ENCODE measurements around the gene FN1.

FN1 gene

DNA sequence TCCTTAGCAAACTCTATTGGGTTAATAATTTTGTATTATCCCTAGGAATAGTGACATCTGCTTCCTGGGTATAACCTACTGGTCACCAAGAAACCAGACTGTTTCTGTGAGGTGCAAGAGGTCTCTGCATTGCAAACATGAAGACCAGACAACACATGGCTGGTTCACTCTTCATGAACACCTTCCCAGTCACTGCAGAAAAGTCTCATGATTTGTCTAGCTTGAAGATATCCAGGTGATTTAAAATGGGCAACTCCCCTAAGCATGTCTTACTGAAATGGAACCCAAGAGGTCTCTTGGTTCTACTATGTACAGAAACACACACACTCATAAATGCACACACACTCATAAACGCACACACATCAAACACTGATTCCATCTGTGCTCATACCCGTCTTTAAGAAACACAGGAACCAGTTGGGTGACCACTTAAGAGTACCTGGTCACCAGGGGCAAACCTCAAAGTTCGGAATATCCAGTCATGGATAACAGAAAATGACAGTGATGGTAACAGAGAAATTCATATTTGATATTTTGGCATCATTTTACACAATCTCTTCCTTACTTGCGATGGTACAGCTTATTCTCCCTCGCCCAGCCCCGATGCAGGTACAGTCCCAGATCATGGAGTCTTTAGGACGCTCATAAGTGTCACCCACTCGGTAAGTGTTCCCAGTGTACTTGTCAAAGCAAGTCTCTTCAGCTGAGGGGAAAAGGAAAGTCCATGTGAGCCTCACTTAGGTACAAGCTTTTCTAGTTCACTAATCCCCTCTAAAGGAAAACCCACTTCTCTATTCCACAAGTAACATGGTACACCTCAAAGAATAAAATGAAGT, 2.9 kb downstream of the FN1 start:
- Histone ChIP-seq H3K4me1 (ENCODE audit: control insufficient read depth in 5 of 5, insufficient read depth in 5 of 5, low read length in 5 of 5) (peaks cover 0 to 21% (median 21%) of the 10 kb centered on the region in 5 donors), H3K9me3 (ENCODE audit: control insufficient read depth in 5 of 5, low read length in 5 of 5) (no peaks in the 10 kb centered on the region), H3K27ac (ENCODE audit: low read depth, low read length) (no peak overlapping the region), H3K9ac (ENCODE audit: low read length in 5 of 5) (no peak overlapping the region), H3K4me3 (ENCODE audit: low read depth in 1 of 5, low read length in 5 of 5) (no peak overlapping the region), H3K27me3 (ENCODE audit: control insufficient read depth in 5 of 5, insufficient read depth in 4 of 5, low read length in 5 of 5) (peaks cover 7 to 28% (median 24%) of the 10 kb centered on the region in 5 donors), H3K36me3 (ENCODE audit: control insufficient read depth in 5 of 5, insufficient read depth in 5 of 5, low read length in 5 of 5) (peaks cover 0 to 11% (median 7%) of the 10 kb centered on the region in 5 donors)

DNA sequence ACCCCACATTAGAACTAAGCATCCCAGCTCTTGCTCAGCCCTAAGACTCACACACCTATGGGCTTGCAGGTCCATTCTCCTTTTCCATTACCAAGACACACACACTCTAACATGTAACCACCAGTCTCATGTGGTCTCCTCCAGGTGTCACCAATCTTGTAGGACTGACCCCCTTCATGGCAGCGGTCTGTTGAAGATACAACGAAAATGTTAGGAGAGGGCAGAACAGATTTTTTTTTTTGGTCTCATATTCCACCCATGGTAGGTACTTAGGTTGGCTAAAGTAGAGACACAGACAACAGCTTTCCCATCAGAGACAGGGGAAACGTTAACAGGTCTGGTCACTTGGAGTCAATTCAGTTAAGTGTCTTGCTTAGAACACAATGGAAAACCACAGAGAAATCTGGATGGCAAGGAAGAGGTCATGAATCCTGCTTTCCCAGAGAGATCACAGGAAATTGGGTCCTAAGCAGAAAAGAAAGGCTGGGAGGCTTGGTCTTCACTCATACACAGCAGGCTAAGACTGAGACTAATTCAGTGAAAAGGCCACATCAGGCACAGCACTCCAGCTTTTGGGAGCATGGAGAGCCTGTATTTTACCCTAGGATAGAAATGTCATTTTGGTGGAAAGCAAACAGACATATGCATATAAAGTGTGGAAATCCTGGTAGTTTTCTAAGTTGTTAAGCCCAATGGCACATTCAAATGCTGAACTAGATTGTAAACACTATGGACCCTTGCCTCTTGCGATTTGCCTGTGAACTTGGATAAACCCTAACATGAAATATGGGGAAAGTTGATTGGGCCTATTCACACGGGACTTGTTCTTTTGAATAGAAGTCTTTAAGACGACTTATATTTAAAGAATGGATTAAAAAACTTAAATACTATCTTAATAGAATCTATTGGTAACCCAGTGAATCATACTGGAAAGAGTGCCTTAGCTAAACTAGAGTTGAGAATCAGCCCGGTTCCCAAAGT, 3.8 kb downstream of the FN1 start:
- Histone ChIP-seq H3K36me3 (ENCODE audit: control insufficient read depth in 5 of 5, insufficient read depth in 5 of 5, low read length in 5 of 5) (peaks cover 0 to 16% (median 7%) of the 10 kb centered on the region in 5 donors), H3K4me1 (ENCODE audit: control insufficient read depth in 5 of 5, insufficient read depth in 5 of 5, low read length in 5 of 5) (peaks cover 0 to 19% (median 18%) of the 10 kb centered on the region in 5 donors), H3K9ac (ENCODE audit: low read length in 5 of 5) (no peak overlapping the region), H3K27me3 (ENCODE audit: control insufficient read depth in 5 of 5, insufficient read depth in 4 of 5, low read length in 5 of 5) (peaks cover 7 to 26% (median 21%) of the 10 kb centered on the region in 5 donors), H3K9me3 (ENCODE audit: control insufficient read depth in 5 of 5, low read length in 5 of 5) (no peaks in the 10 kb centered on the region), H3K4me3 (ENCODE audit: low read depth in 1 of 5, low read length in 5 of 5) (no peak overlapping the region), H3K27ac (ENCODE audit: low read depth, low read length) (peak overlapping the region; percentile 27)

DNA sequence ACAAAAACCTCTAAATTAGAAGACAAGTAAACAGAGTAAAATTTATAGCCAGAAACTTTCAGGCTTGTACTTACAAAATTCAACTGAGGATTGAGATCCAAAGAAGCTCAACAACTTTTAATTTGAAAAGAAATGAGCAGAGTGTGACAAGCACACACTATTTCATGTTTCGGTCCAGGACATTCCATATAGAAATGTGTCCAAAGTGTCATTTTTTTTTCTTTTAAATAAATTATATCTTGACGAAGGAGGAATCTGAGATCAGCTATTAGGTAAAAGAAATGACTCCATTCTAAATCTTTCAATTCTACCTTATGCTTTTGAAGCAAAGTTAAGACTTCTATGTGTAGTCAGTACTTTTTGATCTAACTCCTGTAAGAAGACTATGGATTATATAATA, 4.6 kb downstream of the FN1 start:
- Histone ChIP-seq H3K27me3 (ENCODE audit: control insufficient read depth in 5 of 5, insufficient read depth in 4 of 5, low read length in 5 of 5) (peaks cover 3 to 20% (median 19%) of the 10 kb centered on the region in 5 donors), H3K27ac (ENCODE audit: low read depth, low read length) (no peak overlapping the region), H3K4me1 (ENCODE audit: control insufficient read depth in 5 of 5, insufficient read depth in 5 of 5, low read length in 5 of 5) (peaks cover 0 to 11% (median 11%) of the 10 kb centered on the region in 5 donors), H3K9me3 (ENCODE audit: control insufficient read depth in 5 of 5, low read length in 5 of 5) (no peaks in the 10 kb centered on the region), H3K9ac (ENCODE audit: low read length in 5 of 5) (no peak overlapping the region), H3K36me3 (ENCODE audit: control insufficient read depth in 5 of 5, insufficient read depth in 5 of 5, low read length in 5 of 5) (peaks cover 0 to 16% (median 7%) of the 10 kb centered on the region in 5 donors), H3K4me3 (ENCODE audit: low read depth in 1 of 5, low read length in 5 of 5) (no peak overlapping the region)

DNA sequence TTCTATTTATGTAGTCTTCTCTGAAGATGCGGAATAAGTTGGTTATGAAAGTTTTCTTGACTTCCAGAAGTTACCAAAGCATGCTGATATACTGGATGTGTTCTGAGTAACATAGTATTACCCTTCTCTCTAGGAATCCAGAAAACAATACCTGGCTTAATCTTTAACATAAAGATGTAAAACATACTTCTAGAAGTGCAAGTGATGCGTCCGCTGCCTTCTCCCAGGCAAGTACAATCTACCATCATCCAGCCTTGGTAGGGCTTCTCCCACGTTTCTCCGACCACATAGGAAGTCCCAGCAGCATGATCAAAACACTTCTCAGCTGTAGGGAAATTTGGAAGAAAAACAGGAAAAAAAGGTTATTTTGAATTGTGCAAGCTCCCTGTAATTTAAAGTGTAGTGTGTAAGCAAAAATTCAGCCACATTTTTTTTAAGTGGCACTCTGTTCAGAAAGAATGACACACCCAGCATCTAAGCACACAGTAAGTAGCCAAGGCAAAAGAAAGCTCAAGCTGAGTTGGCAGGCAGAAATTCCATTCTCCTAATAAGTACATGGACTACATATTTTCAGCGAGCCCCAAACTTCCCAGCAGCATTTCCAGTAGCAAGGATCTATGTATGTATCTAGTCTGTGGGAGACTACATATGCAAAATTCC, 5.2 kb downstream of the FN1 start:
- Histone ChIP-seq H3K27ac (ENCODE audit: low read depth, low read length) (no peak overlapping the region), H3K9ac (ENCODE audit: low read length in 5 of 5) (no peak overlapping the region), H3K4me3 (ENCODE audit: low read depth in 1 of 5, low read length in 5 of 5) (no peak overlapping the region), H3K9me3 (ENCODE audit: control insufficient read depth in 5 of 5, low read length in 5 of 5) (no peaks in the 10 kb centered on the region), H3K27me3 (ENCODE audit: control insufficient read depth in 5 of 5, insufficient read depth in 4 of 5, low read length in 5 of 5) (peaks cover 3 to 19% (median 17%) of the 10 kb centered on the region in 5 donors), H3K36me3 (ENCODE audit: control insufficient read depth in 5 of 5, insufficient read depth in 5 of 5, low read length in 5 of 5) (peaks cover 0 to 16% (median 7%) of the 10 kb centered on the region in 5 donors), H3K4me1 (ENCODE audit: control insufficient read depth in 5 of 5, insufficient read depth in 5 of 5, low read length in 5 of 5) (peaks cover 0 to 7% (median 7%) of the 10 kb centered on the region in 5 donors)

DNA sequence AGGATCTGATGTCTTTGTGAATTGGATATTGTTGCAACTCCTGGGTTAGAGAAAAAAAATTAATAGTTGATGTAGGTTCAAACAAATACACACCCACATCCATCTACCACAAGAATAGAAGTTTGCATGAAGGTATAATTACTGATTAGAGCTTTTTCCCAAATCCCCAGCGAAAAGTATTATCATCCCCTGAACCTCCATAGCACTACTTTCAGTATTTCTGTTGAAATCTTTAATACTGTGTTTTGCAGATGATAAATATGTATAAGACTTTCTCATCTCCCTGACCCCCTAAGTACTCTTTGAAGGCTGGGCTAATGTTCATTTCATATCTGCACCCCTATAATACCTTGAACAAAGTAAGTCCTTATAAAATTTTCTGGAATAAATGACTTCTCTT, 6.4 kb downstream of the FN1 start:
- Histone ChIP-seq H3K9ac (ENCODE audit: low read length in 5 of 5) (no peak overlapping the region), H3K4me1 (ENCODE audit: control insufficient read depth in 5 of 5, insufficient read depth in 5 of 5, low read length in 5 of 5) (no peaks in the 10 kb centered on the region), H3K27ac (ENCODE audit: low read depth, low read length) (no peak overlapping the region), H3K27me3 (ENCODE audit: control insufficient read depth in 5 of 5, insufficient read depth in 4 of 5, low read length in 5 of 5) (peaks cover 0 to 10% (median 7%) of the 10 kb centered on the region in 5 donors), H3K9me3 (ENCODE audit: control insufficient read depth in 5 of 5, low read length in 5 of 5) (no peaks in the 10 kb centered on the region), H3K4me3 (ENCODE audit: low read depth in 1 of 5, low read length in 5 of 5) (no peak overlapping the region), H3K36me3 (ENCODE audit: control insufficient read depth in 5 of 5, insufficient read depth in 5 of 5, low read length in 5 of 5) (peaks cover 0 to 20% (median 13%) of the 10 kb centered on the region in 5 donors)

DNA sequence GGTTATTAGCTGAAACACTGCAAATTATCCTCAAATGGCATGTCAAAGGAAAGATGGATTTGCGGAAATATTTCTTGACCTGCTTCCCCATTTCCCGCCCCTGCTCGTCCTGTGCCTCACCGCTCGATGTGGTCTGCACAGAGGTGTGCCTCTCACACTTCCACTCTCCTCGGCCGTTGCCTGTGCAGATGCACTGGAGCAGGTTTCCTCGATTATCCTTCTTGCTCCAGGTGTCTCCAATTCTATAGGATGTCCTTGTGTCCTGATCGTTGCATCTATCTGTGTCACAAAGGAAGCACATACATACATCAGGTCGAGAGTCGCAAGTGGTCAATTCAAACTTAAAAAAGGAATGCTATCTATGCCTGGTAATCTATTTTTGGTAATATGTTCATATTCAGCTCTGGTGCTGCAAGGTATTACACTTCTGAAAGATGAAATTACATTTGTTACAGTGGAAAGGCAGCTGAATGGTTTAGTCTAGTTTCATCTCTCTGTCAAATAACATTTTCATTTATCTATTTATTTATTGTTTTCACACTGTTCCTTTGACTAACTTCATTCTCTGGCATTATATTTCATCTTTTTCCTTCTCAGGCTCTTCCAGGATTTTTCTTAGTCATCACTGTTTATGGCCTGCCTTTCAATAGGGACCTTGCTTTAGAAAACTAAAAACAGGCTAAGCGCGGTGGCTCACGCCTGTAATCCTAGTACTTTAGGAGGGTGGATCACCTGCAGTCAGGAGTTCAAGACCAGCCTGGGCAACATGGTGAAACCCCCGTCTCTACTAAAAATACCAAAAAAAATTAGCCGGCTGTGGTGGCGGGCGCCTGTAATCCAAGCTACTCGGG, 7.6 kb downstream of the FN1 start:
- peaks cover 0 to 27% (median 23%) of the 10 kb centered on the region in 5 donors for H3K36me3 ChIP-seq (ENCODE audit: control insufficient read depth in 5 of 5, insufficient read depth in 5 of 5, low read length in 5 of 5)
- peaks cover 0 to 6% (median 6%) of the 10 kb centered on the region in 5 donors for H3K27me3 ChIP-seq (ENCODE audit: control insufficient read depth in 5 of 5, insufficient read depth in 4 of 5, low read length in 5 of 5)
- H3K4me1 ChIP-seq (ENCODE audit: control insufficient read depth in 5 of 5, insufficient read depth in 5 of 5, low read length in 5 of 5): peaks cover 0 to 3% (median 0%) of the 10 kb centered on the region in 5 donors
- H3K4me3 ChIP-seq (ENCODE audit: low read depth in 1 of 5, low read length in 5 of 5): no peak overlapping the region
- H3K9ac ChIP-seq (ENCODE audit: low read length in 5 of 5): no peak overlapping the region
- no peaks in the 10 kb centered on the region for H3K9me3 ChIP-seq (ENCODE audit: control insufficient read depth in 5 of 5, low read length in 5 of 5)
- H3K27ac ChIP-seq (ENCODE audit: low read depth, low read length): no peak overlapping the region

DNA sequence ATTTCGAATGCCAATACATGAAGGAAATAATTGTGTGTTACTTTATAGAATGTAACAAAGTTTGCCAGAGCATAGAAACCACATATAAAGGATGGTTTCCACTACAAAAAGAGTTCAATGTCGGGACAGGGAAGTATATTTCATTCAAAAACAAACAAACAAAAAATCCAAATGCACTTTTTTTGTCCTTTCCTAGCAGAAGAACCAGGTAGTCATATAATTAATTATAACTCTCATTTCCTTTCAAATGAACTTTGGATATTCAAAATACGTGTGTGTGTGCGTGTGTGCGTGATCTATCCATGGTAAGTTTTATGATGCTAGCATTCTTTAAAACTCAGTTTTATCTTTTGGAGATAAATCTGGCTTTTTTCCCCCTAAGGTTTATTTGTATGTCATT, 8.3 kb downstream of the FN1 start:
- H3K9me3 ChIP-seq (ENCODE audit: control insufficient read depth in 5 of 5, low read length in 5 of 5): no peaks in the 10 kb centered on the region
- no peak overlapping the region for H3K27ac ChIP-seq (ENCODE audit: low read depth, low read length)
- no peak overlapping the region for H3K4me3 ChIP-seq (ENCODE audit: low read depth in 1 of 5, low read length in 5 of 5)
- H3K4me1 ChIP-seq (ENCODE audit: control insufficient read depth in 5 of 5, insufficient read depth in 5 of 5, low read length in 5 of 5): peaks cover 0 to 5% (median 0%) of the 10 kb centered on the region in 5 donors
- H3K9ac ChIP-seq (ENCODE audit: low read length in 5 of 5): no peak overlapping the region
- peaks cover 0 to 4% (median 0%) of the 10 kb centered on the region in 5 donors for H3K27me3 ChIP-seq (ENCODE audit: control insufficient read depth in 5 of 5, insufficient read depth in 4 of 5, low read length in 5 of 5)
- H3K36me3 ChIP-seq (ENCODE audit: control insufficient read depth in 5 of 5, insufficient read depth in 5 of 5, low read length in 5 of 5): peaks cover 0 to 27% (median 23%) of the 10 kb centered on the region in 5 donors

DNA sequence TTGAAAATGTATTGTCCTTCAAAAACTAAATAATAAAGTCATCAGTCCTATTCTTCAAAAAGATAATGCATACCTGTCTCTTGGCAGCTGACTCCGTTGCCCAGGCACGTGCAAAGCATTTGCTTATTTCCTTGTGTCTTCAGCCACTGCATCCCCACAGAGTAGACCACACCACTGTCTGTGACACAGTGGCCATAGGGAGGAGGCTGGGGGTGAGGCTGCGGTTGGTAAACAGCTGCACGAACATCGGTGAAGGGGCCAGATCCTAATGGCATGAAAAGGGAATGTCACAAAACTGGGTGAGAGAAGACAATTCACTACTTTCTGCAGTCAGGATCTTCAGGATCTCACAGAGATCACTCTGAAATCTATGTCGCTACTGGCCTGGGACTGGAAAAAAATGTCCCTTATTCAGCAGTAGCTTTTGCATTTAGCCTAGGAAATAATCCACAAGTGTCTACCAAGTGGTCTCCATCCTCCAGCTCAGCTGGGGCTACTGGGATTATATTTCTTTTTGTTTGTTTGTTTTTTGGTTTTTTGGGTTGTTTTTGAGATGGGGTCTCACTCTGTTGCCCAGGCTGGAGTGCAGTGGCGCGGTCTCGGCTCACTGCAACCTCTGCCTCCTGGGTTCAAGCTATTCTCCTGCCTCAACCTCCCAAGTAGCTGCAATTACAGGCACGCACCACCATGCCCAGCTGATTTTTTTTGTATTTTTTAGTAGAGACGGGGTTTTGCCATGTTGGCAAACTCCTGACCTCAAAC, 10.7 kb downstream of the FN1 start:
- peaks cover 0 to 5% (median 0%) of the 10 kb centered on the region in 5 donors for H3K27me3 ChIP-seq (ENCODE audit: control insufficient read depth in 5 of 5, insufficient read depth in 4 of 5, low read length in 5 of 5)
- H3K36me3 ChIP-seq (ENCODE audit: control insufficient read depth in 5 of 5, insufficient read depth in 5 of 5, low read length in 5 of 5): peaks cover 2 to 37% (median 33%) of the 10 kb centered on the region in 5 donors
- peaks cover 0 to 5% (median 0%) of the 10 kb centered on the region in 5 donors for H3K4me1 ChIP-seq (ENCODE audit: control insufficient read depth in 5 of 5, insufficient read depth in 5 of 5, low read length in 5 of 5)
- H3K9ac ChIP-seq (ENCODE audit: low read length in 5 of 5): no peak overlapping the region
- no peak overlapping the region for H3K27ac ChIP-seq (ENCODE audit: low read depth, low read length)
- H3K4me3 ChIP-seq (ENCODE audit: low read depth in 1 of 5, low read length in 5 of 5): no peak overlapping the region
- H3K9me3 ChIP-seq (ENCODE audit: control insufficient read depth in 5 of 5, low read length in 5 of 5): no peaks in the 10 kb centered on the region
